Body of pancreas (tissue), 4 donors: Measurements from ENCODE around the gene CYP8B1. TPM values are rescaled to one million over a fixed set of nuclear protein-coding genes. Genes with fewer than 3 reads are reported as not detected.
A peak's percentile ranks its signal among the peaks of the same experiment; 100 is the strongest.

Experiments used
- ATAC-seq: fragments of 150-250 bp; one replicate; pipeline ENCODE4 v1.9.1; 2016
- DNase-seq, 4 donors: peaks; one replicate each; pipeline ENCODE4 v3.0.0-alpha.2; 2019
- H3K27ac ChIP-seq, 4 donors: fragments of 200-600 bp; sonication (generic); 1 replicate in 3 of 4; 2 replicates in 1 of 4; pipeline versions ENCODE4 v1.5.1 to v1.6.1; 2016 to 2019; ENCODE audit warnings: mild to moderate bottlenecking in 1 of 4, mixed read lengths in 1 of 4, moderate library complexity in 1 of 4
- H3K27me3 ChIP-seq, 2 donors: fragments of 200-600 bp; sonication (generic); one replicate each; pipeline ENCODE4 v1.6.0; 2016; ENCODE audit warnings: mild to moderate bottlenecking in 1 of 2
- H3K36me3 ChIP-seq, 2 donors: fragments of 200-600 bp; sonication (generic); replicated peaks in 1 of 2; 2 replicates each; pipeline ENCODE4 v1.5.1; 2016; ENCODE audit warnings: low read depth in 2 of 2; ENCODE audit not compliant: insufficient read depth in 1 of 2
- H3K4me1 ChIP-seq: fragments of 200-600 bp; sonication (generic); one replicate; pipeline ENCODE4 v1.6.0; 2016
- H3K4me3 ChIP-seq, 2 donors: fragments of 200-600 bp; sonication (generic); 1 replicate in 1 of 2; 2 replicates in 1 of 2; pipeline ENCODE4 v1.5.1; 2016 to 2019
- H3K9me3 ChIP-seq, 3 donors: fragments of 200-600 bp; sonication (generic); 1 replicate in 2 of 3; 2 replicates in 1 of 3; pipeline ENCODE4 v1.5.1; 2016
- POLR2A ChIP-seq, 3 donors: fragments of 450-650 bp; IDR thresholded peaks; one replicate each; pipeline ENCODE4 v1.6.1; 2016; ENCODE audit warnings: antibody characterized with exemption in 3 of 3, mild to moderate bottlenecking in 2 of 3
- WGBS, 2 donors: methylation state at CpG; one replicate each; pipeline ENCODE4 v1.1.5; 2017; 5-methylcytosine and 5-hydroxymethylcytosine counted together
- intact Hi-C: fragments of 100-400 bp; cut with DNase I; formaldehyde crosslinking; loops from one replicate; pipeline ENCODE4 v1.15.1; 2023
- total RNA-seq, 2 donors: library from RNA; depleted of rRNA; stranded (reverse); fragments of >200 nt; gene quantifications; one replicate each; pipeline ENCODE4 v1.1.0, GENCODE V29; 2016
- TF ChIP-seq, protein P1 (sequence below), 7 experiments: fragments of 450-650 bp in 4 of 7; fragments of 200-600 bp in 3 of 7; sonication (generic) in 3 of 7; IDR thresholded peaks; one replicate each; pipeline ENCODE4 v1.5.1; 2016 to 2019; ENCODE audit warnings: antibody characterized with exemption in 7 of 7

CYP8B1 gene
- total RNA-seq, 2 donors from 2014 or later = not detected

GRCh38 chr3:42855547-42856380 is 19.9 kb downstream of the CYP8B1 start:
- Histone ChIP-seq H3K27ac (no peak overlapping the region), H3K27me3 (no peaks in the 10 kb centered on the region), H3K9me3 (no peaks in the 10 kb centered on the region), H3K4me1 (peaks cover 9% of the 10 kb centered on the region), H3K4me3 (no peak overlapping the region), H3K36me3 (no peaks in the 10 kb centered on the region)
- intact Hi-C loops = no loop called here
- ATAC-seq (no peak), DNase-seq (no peak)
- TF ChIP-seq, protein P1, sequence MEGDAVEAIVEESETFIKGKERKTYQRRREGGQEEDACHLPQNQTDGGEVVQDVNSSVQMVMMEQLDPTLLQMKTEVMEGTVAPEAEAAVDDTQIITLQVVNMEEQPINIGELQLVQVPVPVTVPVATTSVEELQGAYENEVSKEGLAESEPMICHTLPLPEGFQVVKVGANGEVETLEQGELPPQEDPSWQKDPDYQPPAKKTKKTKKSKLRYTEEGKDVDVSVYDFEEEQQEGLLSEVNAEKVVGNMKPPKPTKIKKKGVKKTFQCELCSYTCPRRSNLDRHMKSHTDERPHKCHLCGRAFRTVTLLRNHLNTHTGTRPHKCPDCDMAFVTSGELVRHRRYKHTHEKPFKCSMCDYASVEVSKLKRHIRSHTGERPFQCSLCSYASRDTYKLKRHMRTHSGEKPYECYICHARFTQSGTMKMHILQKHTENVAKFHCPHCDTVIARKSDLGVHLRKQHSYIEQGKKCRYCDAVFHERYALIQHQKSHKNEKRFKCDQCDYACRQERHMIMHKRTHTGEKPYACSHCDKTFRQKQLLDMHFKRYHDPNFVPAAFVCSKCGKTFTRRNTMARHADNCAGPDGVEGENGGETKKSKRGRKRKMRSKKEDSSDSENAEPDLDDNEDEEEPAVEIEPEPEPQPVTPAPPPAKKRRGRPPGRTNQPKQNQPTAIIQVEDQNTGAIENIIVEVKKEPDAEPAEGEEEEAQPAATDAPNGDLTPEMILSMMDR (IDR thresholded peaks at IDR 0.05) = no peak
- no peak for TF ChIP-seq POLR2A (IDR thresholded peaks at IDR 0.05)
- WGBS, 2 donors = 38 to 48% methylated on average over 4 of the region's 4 CpGs

DNA sequence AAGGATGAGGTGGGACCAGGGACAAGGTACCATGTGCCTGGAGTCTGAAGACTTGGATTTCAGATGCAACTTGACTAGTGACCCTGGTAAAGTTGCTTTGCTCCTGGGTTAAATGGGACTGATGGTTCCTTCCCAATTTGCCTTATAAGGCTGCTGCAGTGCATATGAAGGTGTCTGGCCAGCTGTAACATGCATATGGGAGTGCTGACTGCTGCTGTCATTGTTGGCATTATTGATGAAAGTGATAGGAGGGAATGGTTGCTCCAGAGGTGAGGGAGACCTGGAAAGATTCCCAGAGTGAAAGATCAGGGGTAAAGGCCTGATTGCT is 20.5 kb downstream of the CYP8B1 start:
- Histone ChIP-seq H3K4me3 (no peak overlapping the region), H3K4me1 (peaks cover 9% of the 10 kb centered on the region), H3K9me3 (no peaks in the 10 kb centered on the region), H3K36me3 (no peaks in the 10 kb centered on the region), H3K27me3 (no peaks in the 10 kb centered on the region), H3K27ac (no peak overlapping the region)
- intact Hi-C loops = no loop called here
- no peak for DNase-seq
- no peak for TF ChIP-seq POLR2A (IDR thresholded peaks at IDR 0.05)
- TF ChIP-seq, protein P1 (IDR thresholded peaks at IDR 0.05) = no peak
- no peak for ATAC-seq

DNA sequence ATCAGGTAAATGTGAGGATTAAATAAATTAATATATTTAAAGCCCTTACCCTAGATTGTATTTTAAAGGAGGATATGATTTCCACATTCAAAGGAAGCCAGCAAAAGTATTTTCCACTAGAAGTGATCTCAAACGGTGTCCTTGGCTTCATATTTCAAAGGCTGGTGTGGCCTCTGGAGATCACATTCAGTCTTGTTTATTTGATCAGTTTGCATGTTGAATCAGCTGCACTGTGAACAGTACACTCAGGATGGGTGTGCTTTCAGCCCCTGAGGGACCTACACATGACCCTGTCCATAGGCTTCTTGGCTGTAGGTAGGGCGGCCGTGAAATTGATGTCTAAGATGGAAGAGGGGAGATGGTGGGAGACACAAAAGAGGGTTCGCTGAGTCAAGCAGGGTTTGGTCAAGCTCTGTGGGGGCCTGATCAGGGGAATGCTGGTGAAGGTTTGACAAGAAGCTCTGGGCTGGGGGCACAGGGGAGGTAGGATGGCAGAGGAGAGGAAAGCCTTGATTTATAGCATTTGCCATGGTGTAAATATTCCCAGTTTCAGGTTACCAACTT is 21.9 kb downstream of the CYP8B1 start:
- WGBS, 2 donors = 64 to 81% methylated on average over 4 of the region's 4 CpGs
- intact Hi-C loops = no loop called here

GRCh38 chr3:42853056-42853455 is 22.6 kb downstream of the CYP8B1 start:
- ATAC-seq (no peak), DNase-seq (no peak)
- intact Hi-C loops = no loop called here
- H3K4me3 ChIP-seq = no peak overlapping the region
- 92 to 100% methylated on average over 1 of the region's 1 CpG for WGBS, 2 donors
- TF ChIP-seq, protein P1 (IDR thresholded peaks at IDR 0.05) = no peak
- no peak for TF ChIP-seq POLR2A (IDR thresholded peaks at IDR 0.05)
- no peaks in the 10 kb centered on the region for H3K27me3 ChIP-seq
- H3K36me3 ChIP-seq = no peaks in the 10 kb centered on the region
- no peak overlapping the region for H3K27ac ChIP-seq
- H3K9me3 ChIP-seq = no peaks in the 10 kb centered on the region
- H3K4me1 ChIP-seq = peaks cover 9% of the 10 kb centered on the region

More for the DNA sequence above, 21.9 kb downstream of the CYP8B1 start:
- TF ChIP-seq, protein P1 (IDR thresholded peaks at IDR 0.05) = no peak
- Histone ChIP-seq H3K27ac (no peak overlapping the region), H3K36me3 (no peaks in the 10 kb centered on the region), H3K4me1 (peaks cover 9% of the 10 kb centered on the region), H3K4me3 (no peak overlapping the region), H3K27me3 (no peaks in the 10 kb centered on the region), H3K9me3 (no peaks in the 10 kb centered on the region)
- ATAC-seq = no peak
- peak in 2 of 4 donors; percentile 19 to 21 for DNase-seq

GRCh38 chr3:42852441-42852840 is 23.2 kb downstream of the CYP8B1 start:
- 57 to 74% methylated on average over 2 of the region's 2 CpGs for WGBS, 2 donors

More at GRCh38 chr3:42852441-42852840, 23.2 kb downstream of the CYP8B1 start:
- Histone ChIP-seq H3K27ac (no peak overlapping the region), H3K36me3 (no peaks in the 10 kb centered on the region), H3K27me3 (no peaks in the 10 kb centered on the region), H3K4me1 (peaks cover 9% of the 10 kb centered on the region), H3K9me3 (no peaks in the 10 kb centered on the region), H3K4me3 (no peak overlapping the region)
- DNase-seq = peak in 1 of 4 donors; percentile 17
- ATAC-seq = no peak
- TF ChIP-seq, protein P1 (IDR thresholded peaks at IDR 0.05) = no peak
- no peak for TF ChIP-seq POLR2A (IDR thresholded peaks at IDR 0.05)
- intact Hi-C loops = no loop called here
